A549 treated with GW870086 at 1 μM for 4 hours (cell line): ENCODE results near the gene CAVIN1. TPM values are rescaled to one million over a fixed set of nuclear protein-coding genes. Genes with fewer than 3 reads are reported as not detected.

Experiments
- total RNA-seq: library from RNA; stranded (reverse); fragments of 200-300 nt; extraction: Qiagen RNA extraction; gene quantifications from 5 replicates; pipeline ENCODE4 v1.2.3, GENCODE V29; 2022; ENCODE audit warnings: low read depth

CAVIN1 gene, protein sequence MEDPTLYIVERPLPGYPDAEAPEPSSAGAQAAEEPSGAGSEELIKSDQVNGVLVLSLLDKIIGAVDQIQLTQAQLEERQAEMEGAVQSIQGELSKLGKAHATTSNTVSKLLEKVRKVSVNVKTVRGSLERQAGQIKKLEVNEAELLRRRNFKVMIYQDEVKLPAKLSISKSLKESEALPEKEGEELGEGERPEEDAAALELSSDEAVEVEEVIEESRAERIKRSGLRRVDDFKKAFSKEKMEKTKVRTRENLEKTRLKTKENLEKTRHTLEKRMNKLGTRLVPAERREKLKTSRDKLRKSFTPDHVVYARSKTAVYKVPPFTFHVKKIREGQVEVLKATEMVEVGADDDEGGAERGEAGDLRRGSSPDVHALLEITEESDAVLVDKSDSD
- total RNA-seq = 377 to 438 TPM (median 432 TPM) in 5 replicates

DNA sequence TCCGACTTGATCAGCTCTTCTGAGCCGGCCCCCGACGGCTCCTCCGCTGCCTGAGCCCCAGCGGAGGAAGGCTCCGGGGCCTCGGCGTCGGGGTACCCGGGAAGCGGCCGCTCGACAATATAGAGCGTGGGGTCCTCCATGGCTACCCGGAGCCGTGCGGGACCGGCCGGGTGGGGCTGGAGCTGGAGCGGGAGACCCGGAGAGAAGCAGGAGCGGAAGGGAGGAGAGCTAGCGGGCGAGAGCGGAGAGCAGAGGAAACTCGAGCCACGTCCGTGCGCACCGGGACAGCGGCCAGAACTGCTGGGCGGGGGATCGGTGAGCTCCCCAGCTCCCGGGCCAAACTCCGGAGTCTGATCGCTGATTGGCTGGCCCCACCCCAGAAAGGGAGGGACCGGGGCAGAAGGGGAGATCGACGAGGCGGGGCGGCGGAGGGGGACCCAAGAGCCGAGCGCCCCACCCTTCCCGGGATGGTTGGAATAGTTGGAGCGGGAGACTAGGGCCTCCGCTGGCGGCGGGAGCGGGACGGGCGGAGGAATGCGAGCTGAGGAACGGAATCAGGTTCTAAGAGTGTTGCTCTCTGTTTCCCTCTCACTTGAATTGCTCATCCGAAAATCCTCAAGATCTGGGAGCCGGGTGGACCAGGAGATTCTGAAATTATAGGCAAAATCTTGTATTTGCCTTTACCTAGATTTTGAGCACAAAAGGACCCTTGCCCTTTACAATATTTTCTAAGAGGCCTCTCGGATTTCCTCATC, at the start of gene CAVIN1:
Gene CAVIN1, minus strand, starts transcription at position 299 of the 755 bp plus-strand sequence. Its CDS starts 159 bp downstream, at position 140.

DNA sequence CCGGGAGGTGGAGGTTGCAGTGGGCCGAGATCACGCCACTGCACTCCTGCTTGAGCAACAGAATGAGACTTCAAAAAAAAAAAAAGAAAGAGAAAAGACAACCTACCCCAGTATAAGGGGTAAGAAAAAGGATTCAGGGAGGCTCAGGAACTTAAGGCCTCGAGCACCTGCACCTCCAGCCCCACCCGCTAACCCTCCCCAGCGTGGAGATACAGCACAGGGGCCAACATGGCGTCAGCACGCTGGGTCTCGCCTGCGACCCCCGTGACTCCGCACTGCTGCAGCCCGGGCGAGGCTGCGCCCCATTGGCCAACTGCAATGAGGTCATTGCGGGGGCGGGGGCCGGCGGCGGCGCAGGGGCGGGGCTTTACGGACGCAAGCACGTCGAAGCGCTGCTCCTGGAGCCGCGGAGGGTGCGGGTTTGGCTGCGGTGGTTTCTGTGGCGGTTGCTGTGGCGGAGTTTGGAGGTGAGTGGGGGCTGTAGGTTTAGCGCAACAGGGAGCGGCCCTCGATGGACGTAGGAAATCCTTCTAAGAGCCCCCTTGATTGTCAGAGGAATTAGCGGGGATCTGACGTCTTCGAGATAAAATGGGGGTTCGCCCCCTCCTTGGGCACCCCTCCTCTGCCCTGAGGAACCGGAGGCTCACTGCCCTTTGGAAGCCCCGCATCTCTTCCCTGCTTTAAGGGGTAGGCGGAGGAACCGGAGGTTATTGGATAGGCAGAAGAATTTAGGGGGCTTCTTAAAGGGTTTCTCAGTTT, 35.6 kb upstream of the CAVIN1 start, which contains the start of gene ATP6V0A1:
Gene ATP6V0A1, plus strand, starts transcription at position 382 of the 759 bp plus-strand sequence. CDS start 2,017 bp downstream, outside the sequence.

DNA sequence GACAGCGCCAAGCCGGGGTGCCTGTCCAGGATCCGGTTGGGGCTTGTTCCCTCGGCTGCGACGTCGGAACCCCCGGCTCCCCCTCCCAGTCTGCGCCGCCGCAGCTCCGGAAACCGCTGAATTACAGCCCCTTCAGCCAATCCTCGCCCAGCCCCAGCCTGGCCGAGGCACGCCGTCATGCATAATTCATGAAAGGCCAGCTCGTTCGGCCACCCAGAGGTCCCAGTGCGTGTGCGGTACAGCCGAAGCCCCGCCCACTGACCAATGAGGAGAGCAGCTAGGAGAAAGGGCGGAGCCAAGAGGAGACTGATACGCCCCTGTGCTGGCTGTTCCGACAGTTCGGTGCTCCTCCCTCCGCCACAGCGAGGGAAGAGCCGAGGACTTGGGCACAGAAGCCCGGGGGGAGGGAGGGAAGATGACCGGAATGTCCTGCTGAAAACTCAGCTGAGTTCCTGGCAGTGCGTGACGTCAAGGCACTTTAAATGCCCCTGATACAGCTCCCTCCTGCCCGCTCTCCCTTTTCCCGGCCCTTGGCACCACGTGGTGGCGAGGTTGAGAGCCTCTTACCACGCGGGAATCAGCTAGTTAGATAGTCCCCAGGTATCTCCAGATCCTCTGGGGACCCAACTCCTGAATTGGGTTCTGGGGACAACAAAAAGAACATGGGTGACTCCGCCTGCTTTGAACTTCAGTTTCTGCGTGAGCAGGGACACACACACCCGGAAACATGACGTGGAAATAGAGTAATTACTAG, 34.5 kb downstream of the CAVIN1 start, which contains the start of gene STAT3:
Gene STAT3, minus strand, starts transcription at position 62 of the 754 bp plus-strand sequence. CDS start 39,926 bp downstream, outside the sequence.

Other genes starting within 250 kb of the CAVIN1 start
- gene KCNH4, start 242.1 kb downstream of the CAVIN1 start, total RNA-seq = 0.25 to 0.39 TPM (median 0.29 TPM) in 5 replicates
- not detected in 5 replicates for gene HCRT, start 237.8 kb downstream of the CAVIN1 start, total RNA-seq
- 18.2 to 22.2 TPM (median 18.6 TPM) in 5 replicates for gene GHDC, start 228.8 kb downstream of the CAVIN1 start, total RNA-seq
- 20.8 to 28.8 TPM (median 27.5 TPM) in 5 replicates for gene STAT5B, start 146.9 kb downstream of the CAVIN1 start, total RNA-seq
- 5.3 to 7.8 TPM (median 5.6 TPM) in 5 replicates for gene STAT5A, start 134.8 kb downstream of the CAVIN1 start, total RNA-seq
- 69.4 to 84.9 TPM (median 81.2 TPM) in 5 replicates for gene STAT3, start 34.8 kb downstream of the CAVIN1 start, total RNA-seq
- gene ATP6V0A1, start 35.6 kb upstream of the CAVIN1 start, total RNA-seq = 33.4 to 44.5 TPM (median 40.8 TPM) in 5 replicates
- gene NAGLU, start 113.0 kb upstream of the CAVIN1 start, total RNA-seq = 31.6 to 46.5 TPM (median 43.8 TPM) in 5 replicates
- gene HSD17B1, start 129.7 kb upstream of the CAVIN1 start, total RNA-seq = 1.2 to 1.7 TPM (median 1.2 TPM) in 5 replicates
- gene COASY, start 138.9 kb upstream of the CAVIN1 start, total RNA-seq = 102 to 133 TPM (median 124 TPM) in 5 replicates
- gene MLX, start 143.8 kb upstream of the CAVIN1 start, total RNA-seq = 59.1 to 69.5 TPM (median 65.1 TPM) in 5 replicates
- gene PSMC3IP, start 154.5 kb upstream of the CAVIN1 start, total RNA-seq = 29.3 to 35.2 TPM (median 30.5 TPM) in 5 replicates
- gene RETREG3, start 186.1 kb upstream of the CAVIN1 start, total RNA-seq = 24.4 to 27.7 TPM (median 26.4 TPM) in 5 replicates
- gene TUBG1, start 186.4 kb upstream of the CAVIN1 start, total RNA-seq = 131 to 148 TPM (median 141 TPM) in 5 replicates
- 18.8 to 25.6 TPM (median 22.8 TPM) in 5 replicates for gene TUBG2, start 236.0 kb upstream of the CAVIN1 start, total RNA-seq